Mesenchymal stem cell (in vitro differentiated cells and primary cell): ENCODE data around the gene ECI1.
"Not testable (repeated sequence)": the region's sequence is repeated elsewhere in the genome, so short reads cannot be mapped to it uniquely, and the experiment has no call there.

Source experiments
- DNase-seq: peaks from one replicate; pipeline ENCODE4 v3.0.0-alpha.2; 2013
- H2AFZ ChIP-seq: one replicate; pipeline ENCODE4 v1.6.1; 2013; ENCODE audit warnings: low read depth, mild to moderate bottlenecking, control low read depth, inconsistent platforms, low read length, moderate library complexity
- H2AK5ac ChIP-seq: 2 replicates; pipeline ENCODE4 v1.6.1; 2013; ENCODE audit warnings: low read length, moderate library complexity, mild to moderate bottlenecking, inconsistent platforms; ENCODE audit not compliant: severe bottlenecking
- H2BK120ac ChIP-seq: one replicate; pipeline ENCODE4 v1.6.1; 2013; ENCODE audit warnings: low read depth, mild to moderate bottlenecking, inconsistent platforms, low read length, moderate library complexity
- H2BK12ac ChIP-seq, 2 experiments: one replicate each; pipeline ENCODE4 v1.6.1; 2013; ENCODE audit warnings: inconsistent platforms in 2 of 2, low read length in 2 of 2, mild to moderate bottlenecking in 2 of 2, moderate library complexity in 2 of 2, control low read depth in 1 of 2
- H2BK15ac ChIP-seq: one replicate; pipeline ENCODE4 v1.6.1; 2013; ENCODE audit warnings: mild to moderate bottlenecking, low read depth, inconsistent platforms; ENCODE audit not compliant: poor library complexity, severe bottlenecking
- H2BK5ac ChIP-seq: 2 replicates; pipeline ENCODE4 v1.6.1; 2013; ENCODE audit warnings: low read depth, mild to moderate bottlenecking, low read length, control low read depth, inconsistent platforms; ENCODE audit not compliant: poor library complexity, severe bottlenecking
- H3K14ac ChIP-seq, 2 experiments: one replicate each; pipeline ENCODE4 v1.6.1; 2013; ENCODE audit warnings: inconsistent platforms in 2 of 2, low read length in 2 of 2, control low read depth in 1 of 2, mild to moderate bottlenecking in 1 of 2, moderate library complexity in 1 of 2
- H3K18ac ChIP-seq, 2 experiments: one replicate each; pipeline ENCODE4 v1.6.1; 2013; ENCODE audit warnings: inconsistent platforms in 2 of 2, low read length in 2 of 2, control low read depth in 1 of 2, low read depth in 1 of 2, mild to moderate bottlenecking in 1 of 2
- H3K23ac ChIP-seq, 2 experiments: one replicate each; pipeline ENCODE4 v1.6.1; 2013; ENCODE audit warnings: inconsistent platforms in 2 of 2, low read length in 2 of 2, mild to moderate bottlenecking in 2 of 2, moderate library complexity in 2 of 2, control low read depth in 1 of 2
- H3K27ac ChIP-seq: 2 replicates; pipeline ENCODE4 v1.5.1; 2013; ENCODE audit warnings: mild to moderate bottlenecking, moderate library complexity, low read length, control low read depth, inconsistent platforms; ENCODE audit not compliant: poor library complexity, severe bottlenecking
- H3K27me3 ChIP-seq, 2 experiments: 2 replicates each; pipeline versions ENCODE4 v1.6.1 to v1.7.0; 2013; ENCODE audit warnings: low read length in 2 of 2, mild to moderate bottlenecking in 2 of 2, moderate library complexity in 2 of 2, control low read depth in 1 of 2, inconsistent platforms in 1 of 2; ENCODE audit not compliant: control insufficient read depth in 1 of 2, insufficient read depth in 1 of 2
- H3K36me3 ChIP-seq, 2 experiments: 2 replicates each; pipeline versions ENCODE4 v1.6.1 to v1.7.0; 2013; ENCODE audit warnings: low read length in 2 of 2, control low read depth in 1 of 2, inconsistent platforms in 1 of 2, low read depth in 1 of 2, mild to moderate bottlenecking in 1 of 2; ENCODE audit not compliant: insufficient read depth in 2 of 2, control insufficient read depth in 1 of 2
- H3K4ac ChIP-seq, 2 experiments: one replicate each; pipeline ENCODE4 v1.6.1; 2013; ENCODE audit warnings: inconsistent platforms in 2 of 2, low read length in 2 of 2, mild to moderate bottlenecking in 2 of 2, moderate library complexity in 2 of 2, control low read depth in 1 of 2, low read depth in 1 of 2
- H3K4me1 ChIP-seq: 2 replicates; pipeline ENCODE4 v1.6.1; 2013; ENCODE audit warnings: low read depth, low read length, control low read depth; ENCODE audit not compliant: control insufficient read depth, insufficient read depth
- H3K4me2 ChIP-seq: 2 replicates; pipeline ENCODE4 v1.6.1; 2013; ENCODE audit warnings: low read length, mild to moderate bottlenecking, inconsistent platforms; ENCODE audit not compliant: poor library complexity, severe bottlenecking
- H3K4me3 ChIP-seq, 2 experiments: 2 replicates each; pipeline versions ENCODE4 v1.5.1 to v1.7.0; 2013; ENCODE audit warnings: low read length in 2 of 2, mild to moderate bottlenecking in 2 of 2, control low read depth in 1 of 2, low read depth in 1 of 2; ENCODE audit not compliant: insufficient read depth in 1 of 2
- H3K79me1 ChIP-seq: replicated peaks from 2 replicates; pipeline ENCODE4 v1.6.1; 2013; ENCODE audit warnings: mild to moderate bottlenecking, control low read depth, low read length, inconsistent platforms; ENCODE audit not compliant: poor library complexity, severe bottlenecking
- H3K9ac ChIP-seq: 2 replicates; pipeline ENCODE4 v1.7.0; 2013; ENCODE audit warnings: mild to moderate bottlenecking, low read length, moderate library complexity
- H3K9me3 ChIP-seq: 2 replicates; pipeline ENCODE4 v1.7.0; 2013; ENCODE audit warnings: mild to moderate bottlenecking, low read length; ENCODE audit not compliant: control insufficient read depth
- H4K8ac ChIP-seq: one replicate; pipeline ENCODE4 v1.6.1; 2013; ENCODE audit warnings: inconsistent platforms, mild to moderate bottlenecking, low read length, moderate library complexity
- H4K91ac ChIP-seq: one replicate; pipeline ENCODE4 v1.6.1; 2013; ENCODE audit warnings: mild to moderate bottlenecking, low read length, inconsistent platforms
- WGBS: methylation state at CpG from one replicate; pipeline ENCODE4 v1.1.7; 2013; ENCODE audit warnings: mixed read lengths; 5-methylcytosine and 5-hydroxymethylcytosine counted together

ECI1 gene

GRCh38 chr16:2267913-2268666, 16.7 kb upstream of the ECI1 start, which contains the start of gene RNPS1:
Gene RNPS1, minus strand, starts transcription at chr16:2268126. Its CDS starts 3,483 bp downstream, at chr16:2264643.
- WGBS: under 1% methylated on average over 66 of the region's 88 CpGs
- H4K8ac ChIP-seq: peak within 1 kb of the TSS; percentile 99

DNA sequence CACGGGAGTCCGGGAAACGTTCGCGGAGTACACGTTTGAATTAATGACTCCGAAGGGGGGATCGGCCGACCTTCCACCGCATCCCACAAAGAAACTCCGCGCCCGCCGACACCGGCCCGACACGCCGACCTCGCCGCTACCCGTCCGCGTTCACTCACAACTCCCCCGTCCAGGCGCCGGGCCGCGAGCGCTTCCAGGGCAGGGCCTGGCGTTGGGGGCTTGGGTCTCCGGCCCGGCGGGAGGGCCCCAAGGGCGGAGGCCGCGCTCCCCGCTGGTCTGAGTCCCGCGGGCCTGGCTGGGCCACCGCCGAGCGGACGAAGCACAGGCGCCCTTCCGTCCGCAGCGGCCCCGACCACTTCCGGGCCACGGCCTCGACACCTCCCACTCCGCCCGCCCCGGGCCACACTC, 16.1 kb upstream of the ECI1 start:
- Histone ChIP-seq H3K9ac (peak overlapping the region; percentile 91), H2BK120ac (peak overlapping the region; percentile 46), H3K4ac (peak overlapping the region in 1 of 2 experiments; percentile 88), H2BK5ac (peak overlapping the region; percentile 100), H3K4me2 (peak overlapping the region; percentile 55), H3K79me1 (peaks cover 31% of the 10 kb centered on the region), H4K8ac (peak overlapping the region; percentile 99), H3K4me1 (peaks cover 23% of the 10 kb centered on the region), H3K18ac (peak overlapping the region; percentile 91 to 99), H3K4me3 (peak overlapping the region; percentile 90), H3K36me3 (peaks cover 23 to 28% of the 10 kb centered on the region in 2 experiments), H2AFZ (peak overlapping the region; percentile 83)
- H3K9me3 ChIP-seq, H3K27me3 ChIP-seq, DNase-seq, H2BK12ac ChIP-seq, H3K14ac ChIP-seq, H2AK5ac ChIP-seq, H2BK15ac ChIP-seq, H3K23ac ChIP-seq, H3K27ac ChIP-seq, H4K91ac ChIP-seq: not testable (repeated sequence)
- 1% methylated on average over 26 of the region's 54 CpGs for WGBS

More at GRCh38 chr16:2267913-2268666, 16.7 kb upstream of the ECI1 start, which contains the start of gene RNPS1:
- Histone ChIP-seq H3K14ac (peak within 1 kb of the TSS in 1 of 2 experiments; percentile 97), H3K9me3 (no peaks in the 10 kb centered on the region), H3K79me1 (peaks cover 33% of the 10 kb centered on the region), H3K4me3 (peak within 1 kb of the TSS; percentile 90), H2AK5ac (no peak within 1 kb of the TSS), H3K36me3 (peaks cover 17 to 27% of the 10 kb centered on the region in 2 experiments), H2BK15ac (peak within 1 kb of the TSS; percentile 99), H2BK12ac (peak within 1 kb of the TSS; percentile 50 to 86), H3K18ac (peak within 1 kb of the TSS; percentile 96 to 99), H3K23ac (no peak within 1 kb of the TSS), H3K4ac (peak within 1 kb of the TSS; percentile 85 to 96), H4K91ac (peak within 1 kb of the TSS; percentile 97), H2AFZ (peak within 1 kb of the TSS; percentile 86), H3K27ac (peak within 1 kb of the TSS; percentile 99), H3K27me3 (no peaks in the 10 kb centered on the region), H2BK120ac (peak within 1 kb of the TSS; percentile 64), H3K4me2 (peak within 1 kb of the TSS; percentile 78), H3K9ac (peak within 1 kb of the TSS; percentile 91), H2BK5ac (peak within 1 kb of the TSS; percentile 100), H3K4me1 (peaks cover 23% of the 10 kb centered on the region)
- peak; percentile 97 for DNase-seq

DNA sequence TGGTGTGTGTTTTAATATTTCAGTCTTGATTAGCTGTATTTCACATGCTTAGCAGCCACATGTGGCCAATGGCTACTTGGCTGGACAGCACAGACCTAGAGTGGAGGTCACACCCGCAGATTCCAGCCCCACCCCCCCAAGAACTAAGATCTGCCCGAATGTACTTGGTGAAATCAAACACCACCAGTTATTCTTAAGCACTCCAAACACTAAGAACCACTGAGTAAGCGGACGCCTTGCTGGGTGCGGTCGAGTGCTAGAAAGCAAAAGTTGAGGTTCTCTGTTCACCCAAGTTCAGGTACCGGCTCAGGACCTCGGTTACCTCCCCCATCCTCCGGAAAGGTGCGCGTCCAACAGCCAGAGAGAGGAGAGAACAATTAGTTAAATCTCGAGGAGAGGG, 15.5 kb upstream of the ECI1 start:
- DNase-seq: peak; percentile 48
- not testable (repeated sequence) for H2BK5ac ChIP-seq, H2AFZ ChIP-seq, H4K8ac ChIP-seq, H2BK12ac ChIP-seq, H3K4ac ChIP-seq, H4K91ac ChIP-seq, H2BK120ac ChIP-seq, H3K27me3 ChIP-seq, H3K18ac ChIP-seq, H2BK15ac ChIP-seq, H2AK5ac ChIP-seq, H3K27ac ChIP-seq, H3K23ac ChIP-seq, H3K14ac ChIP-seq, H3K9me3 ChIP-seq
- 8% methylated on average over 2 of the region's 12 CpGs for WGBS
- H3K4me3 ChIP-seq: peak overlapping the region; percentile 46 to 90
- peak overlapping the region; percentile 74 for H3K4me2 ChIP-seq
- H3K36me3 ChIP-seq: peaks cover 28 to 29% of the 10 kb centered on the region in 2 experiments
- H3K4me1 ChIP-seq: peaks cover 19% of the 10 kb centered on the region
- peaks cover 26% of the 10 kb centered on the region for H3K79me1 ChIP-seq
- H3K9ac ChIP-seq: peak overlapping the region; percentile 91

- peaks cover 38 to 65% of the 10 kb centered on the region in 2 experiments for H3K36me3 ChIP-seq
- not testable (repeated sequence) for H2AK5ac ChIP-seq, H3K9me3 ChIP-seq, H2BK5ac ChIP-seq, H2BK12ac ChIP-seq, H3K9ac ChIP-seq, H3K4me2 ChIP-seq, H3K4ac ChIP-seq, H2BK15ac ChIP-seq, DNase-seq, H3K4me1 ChIP-seq, H3K23ac ChIP-seq, H2AFZ ChIP-seq, H4K91ac ChIP-seq, H3K4me3 ChIP-seq, H3K79me1 ChIP-seq, H3K27ac ChIP-seq, H3K27me3 ChIP-seq, H2BK120ac ChIP-seq, H3K14ac ChIP-seq, H3K18ac ChIP-seq
- peak overlapping the region; percentile 49 for H4K8ac ChIP-seq
- WGBS: 98% methylated on average over 12 of the region's 14 CpGs
Measured at GRCh38 chr16:2263026-2263425, 11.6 kb upstream of the ECI1 start.
